Endothelial cell of umbilical vein (primary cell): ENCODE data around the gene BCR. TPM values are rescaled to one million over a fixed set of nuclear protein-coding genes. Genes with fewer than 3 reads are reported as not detected.

Experiments
- BruUV-seq: library from RNA; stranded (reverse); fragments of 400-500 nt; replicated peaks from 2 replicates; lab custom pipeline; 2021; lab: Mats Ljungman, UMichigan
- CTCF ChIA-PET: fragments of 300-600, 350-600 bp; sonication (Branson Sonifier 250); formaldehyde crosslinking; loops from one replicate; lab custom pipeline; 2021; ENCODE audit warnings: antibody characterized with exemption, inconsistent platforms; lab: Charles Lee
- POLR2A ChIA-PET: fragments of 300-600, 350-600 bp; sonication (Branson Sonifier 250); formaldehyde crosslinking; loops from one replicate; lab custom pipeline; 2021; ENCODE audit warnings: antibody characterized with exemption, inconsistent platforms; lab: Charles Lee
- DNase-seq: peaks from one replicate; pipeline ENCODE4 v3.0.0-alpha.2; 2011; ENCODE audit warnings: low read depth, low spot score
- FAIRE-seq: peaks from 2 replicates; lab custom pipeline; 2011; peaks lifted over from hg19 to GRCh38; lab: Jason Lieb, UNC
- H2AFZ ChIP-seq: 2 replicates; pipeline ENCODE4 v1.6.0; 2012; ENCODE audit warnings: low read depth, low read length, control low read depth, inconsistent platforms
- H3K27ac ChIP-seq: 2 replicates; pipeline ENCODE4 v1.5.1; 2011; ENCODE audit warnings: low read depth, mild to moderate bottlenecking, control low read depth, low read length, moderate library complexity; ENCODE audit not compliant: insufficient read depth
- H3K27me3 ChIP-seq, 2 experiments: 2 replicates each; pipeline versions ENCODE4 v1.6.0 to v1.6.1; 2011; ENCODE audit warnings: low read length in 2 of 2, mixed read lengths in 1 of 2; ENCODE audit not compliant: control insufficient read depth in 2 of 2, insufficient read depth in 2 of 2
- H3K36me3 ChIP-seq, 2 experiments: 2 replicates in 1 of 2; 3 replicates in 1 of 2; pipeline ENCODE4 v1.5.1; 2011; ENCODE audit warnings: low read length in 2 of 2, mild to moderate bottlenecking in 1 of 2, moderate library complexity in 1 of 2; ENCODE audit not compliant: control insufficient read depth in 2 of 2, insufficient read depth in 2 of 2; ENCODE audit errors: extremely low read depth in 1 of 2
- H3K4me1 ChIP-seq: 3 replicates; pipeline ENCODE4 v1.5.1; 2011; ENCODE audit warnings: mild to moderate bottlenecking, low read length; ENCODE audit not compliant: control insufficient read depth, insufficient read depth; ENCODE audit errors: extremely low read depth
- H3K4me2 ChIP-seq: 2 replicates; pipeline ENCODE4 v1.6.1; 2011; ENCODE audit warnings: low read length, control low read depth, mixed read lengths; ENCODE audit not compliant: insufficient read depth
- H3K4me3 ChIP-seq, 3 experiments: fragments of 200-600 bp in 1 of 3; sonication (generic), shearing (Covaris generic) in 1 of 3; replicated peaks in 1 of 3; 2 replicates each; pipeline ENCODE4 v1.5.1; 2011 to 2016; ENCODE audit warnings: control low read depth in 3 of 3, low read length in 3 of 3, mild to moderate bottlenecking in 2 of 3, inconsistent platforms in 1 of 3, low read depth in 1 of 3, moderate library complexity in 1 of 3; ENCODE audit not compliant: insufficient read depth in 1 of 3
- H3K79me2 ChIP-seq: 2 replicates; pipeline ENCODE4 v1.6.0; 2012; ENCODE audit warnings: low read length, inconsistent platforms; ENCODE audit not compliant: control insufficient read depth, insufficient read depth
- H3K9ac ChIP-seq: replicated peaks from 2 replicates; pipeline ENCODE3; 2011; ENCODE audit warnings: low read length, control low read depth; ENCODE audit not compliant: insufficient read depth; ENCODE audit errors: extremely low read depth
- H3K9me1 ChIP-seq: replicated peaks from 3 replicates; pipeline ENCODE4 v1.6.0; 2011; ENCODE audit warnings: mild to moderate bottlenecking, low read length; ENCODE audit not compliant: control insufficient read depth, insufficient read depth; ENCODE audit errors: extremely low read depth
- H3K9me3 ChIP-seq: replicated peaks from 2 replicates; pipeline ENCODE4 v1.5.1; 2012; ENCODE audit warnings: low read length, inconsistent platforms; ENCODE audit not compliant: control insufficient read depth, insufficient read depth
- H4K20me1 ChIP-seq: replicated peaks from 2 replicates; pipeline ENCODE3; 2011; ENCODE audit warnings: mild to moderate bottlenecking, low read length; ENCODE audit not compliant: control insufficient read depth, insufficient read depth; ENCODE audit errors: extremely low read depth
- CTCF ChIP-seq, 2 donors: IDR thresholded peaks; 1 replicate in 1 of 2; 2 replicates in 1 of 2; pipeline ENCODE4 v1.5.1; 2011; ENCODE audit warnings: low read length in 2 of 2, mild to moderate bottlenecking in 2 of 2, moderate library complexity in 2 of 2, control low read depth in 1 of 2, inconsistent platforms in 1 of 2, low read depth in 1 of 2; ENCODE audit not compliant: insufficient read depth in 1 of 2; ENCODE audit errors: extremely low read depth in 1 of 2
- EZH2 ChIP-seq: IDR thresholded peaks from 2 replicates; pipeline ENCODE4 v1.6.1; 2012; ENCODE audit warnings: borderline replicate concordance, low read depth, mild to moderate bottlenecking, moderate library complexity, low read length, inconsistent platforms; ENCODE audit not compliant: severe bottlenecking
- FOS ChIP-seq: IDR thresholded peaks from 2 replicates; pipeline ENCODE4 v1.6.1; 2011; ENCODE audit warnings: mild to moderate bottlenecking, low read length, moderate library complexity, borderline replicate concordance; ENCODE audit not compliant: insufficient read depth
- GATA2 ChIP-seq: IDR thresholded peaks from 2 replicates; pipeline ENCODE4 v1.7.0; 2011; ENCODE audit warnings: low read depth, mild to moderate bottlenecking, moderate library complexity, mixed read lengths, low read length; ENCODE audit not compliant: insufficient read length, insufficient read depth
- JUN ChIP-seq: IDR thresholded peaks from 2 replicates; pipeline ENCODE4 v1.6.1; 2011; ENCODE audit warnings: borderline replicate concordance, low read depth; ENCODE audit not compliant: insufficient read length, insufficient read depth
- MAX ChIP-seq: IDR thresholded peaks from 2 replicates; pipeline ENCODE4 v1.6.1; 2011; ENCODE audit not compliant: insufficient read depth, insufficient read length
- MYC ChIP-seq: IDR thresholded peaks from one replicate; pipeline ENCODE4 v1.6.1; 2011; ENCODE audit warnings: mild to moderate bottlenecking, low read depth, low read length
- POLR2A ChIP-seq: IDR thresholded peaks from 2 replicates; pipeline ENCODE4 v1.6.1; 2012; ENCODE audit warnings: low read depth, mild to moderate bottlenecking, control low read depth, low read length
- POLR2AphosphoS5 ChIP-seq: IDR thresholded peaks from 2 replicates; pipeline ENCODE4 v1.6.1; 2012; ENCODE audit warnings: low read depth, mild to moderate bottlenecking, control low read depth, low read length, moderate library complexity; ENCODE audit not compliant: insufficient read depth
- dilution Hi-C: fragments of 300-500 bp; cut with MboI; formaldehyde crosslinking; loops from one replicate; pipeline ENCODE4 v1.15.0; 2019; ENCODE audit warnings: low sequenced_read_pairs; ENCODE audit not compliant: extremely low pct_ligation_motif_present
- intact Hi-C: fragments of 100-400 bp; cut with micrococcal nuclease; formaldehyde crosslinking; loops from one replicate; pipeline ENCODE4 v1.10.0; 2022
- polyA plus RNA-seq, 4 experiments: library from polyadenylated mRNA; depleted of rRNA in 3 of 4; stranded (reverse) in 3 of 4; unstranded in 1 of 4; fragments of >200 nt; gene quantifications; 2 replicates each; pipeline versions ENCODE4 v1.2.1 to v1.2.3, GENCODE V29; 2011 to 2012; ENCODE audit warnings: missing spikeins in 1 of 4
- total RNA-seq: library from RNA; stranded (reverse); gene quantifications from 2 replicates; pipeline ENCODE4 v1.2.3, GENCODE V29; 2021

The BCR gene
- total and polyA plus RNA-seq, 2 donors (not counting 3 experiments of a cell fraction or from before 2014, with no cell fraction given): 129 to 141 TPM

- peaks cover 10 to 64% of the 10 kb centered on the region in 2 experiments for H3K36me3 ChIP-seq
Measured at GRCh38 chr22:23262518-23263332, 82.4 kb downstream of the BCR start.

More at GRCh38 chr22:23262518-23263332, 82.4 kb downstream of the BCR start:
- Histone ChIP-seq H3K9me3 (no peaks in the 10 kb centered on the region), H3K4me2 (no peak overlapping the region), H3K4me3 (no peak overlapping the region), H4K20me1 (no peaks in the 10 kb centered on the region), H3K27ac (no peak overlapping the region), H3K79me2 (peaks cover 32% of the 10 kb centered on the region), H3K4me1 (no peaks in the 10 kb centered on the region), H3K27me3 (no peaks in the 10 kb centered on the region), H3K9me1 (no peaks in the 10 kb centered on the region), H3K9ac (no peak overlapping the region), H2AFZ (no peak overlapping the region)
- dilution Hi-C loops: no loop called here
- TF ChIP-seq JUN (no peak), GATA2 (no peak), POLR2AphosphoS5 (no peak), MYC (no peak), CTCF (IDR thresholded peaks at IDR 0.05; ENCODE audit: extremely low read depth in 1 of 2, insufficient read depth in 1 of 2, low read depth in 1 of 2, low read length in 2 of 2) (no peak), FOS (no peak), EZH2 (no peak), POLR2A (no peak), MAX (no peak)
- FAIRE-seq: no peak
- DNase-seq: no peak
- BruUV-seq: no TSS peak
- CTCF ChIA-PET: interaction anchor here (1.3 kb wide), 1 partner anchor 89 kb away, joined by 3 read pairs; no protein-coding TSS in a partner anchor
- intact Hi-C loops: no loop called here
- POLR2A ChIA-PET: no interaction called here
